Measurements from ENCODE around the gene ITPA.

Gene ITPA

DNA sequence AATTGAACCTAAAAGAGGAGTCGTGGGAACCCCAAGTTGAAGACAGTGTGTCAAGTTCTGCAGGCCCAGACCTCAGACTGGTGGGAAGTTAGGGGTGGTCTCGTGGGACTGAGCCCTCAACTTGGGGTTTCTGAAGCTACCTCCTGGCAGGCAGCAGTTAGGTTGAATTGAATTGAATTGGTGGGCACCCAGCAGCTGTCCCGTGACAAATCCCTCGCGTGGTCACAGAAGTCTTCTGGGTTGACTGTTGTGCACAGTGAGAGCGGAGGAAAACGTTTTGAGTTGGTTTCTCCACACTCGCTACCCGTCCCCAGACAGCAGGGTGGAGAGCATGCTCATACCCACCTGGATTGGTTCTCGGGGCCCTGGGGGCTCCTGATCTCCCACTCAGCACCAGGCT, 16.8 kb downstream of the ITPA start:
- peaks cover 5% of the 10 kb centered on the region for H3K36me3 ChIP-seq (ENCODE audit: insufficient read depth, low read length)

DNA sequence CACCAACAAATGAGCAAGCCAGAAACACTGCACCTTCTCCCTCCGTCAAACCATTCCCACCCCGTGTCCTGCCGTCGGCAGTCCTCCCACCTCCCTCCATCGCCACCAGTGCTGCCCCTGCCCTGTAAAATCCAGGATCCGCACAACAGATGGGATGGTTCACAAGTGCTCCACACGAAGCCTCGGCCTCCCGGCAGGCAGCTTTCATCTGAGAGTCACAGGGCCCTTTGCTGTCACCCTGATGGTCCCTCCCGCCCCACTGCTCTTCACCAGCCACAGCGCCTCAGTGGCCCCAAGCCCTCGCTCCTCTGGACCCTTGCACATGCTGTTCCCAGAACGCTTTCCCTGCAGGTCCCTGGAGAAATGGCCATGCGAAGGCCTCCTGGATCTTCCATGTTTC, 17.6 kb downstream of the ITPA start:
- H3K36me3 ChIP-seq (ENCODE audit: insufficient read depth, low read length): peaks cover 2% of the 10 kb centered on the region

More for the DNA sequence above, 16.8 kb downstream of the ITPA start:
- Histone ChIP-seq H3K9me3 (ENCODE audit: control insufficient read depth, insufficient read depth, low read length) (no peaks in the 10 kb centered on the region), H3K9ac (ENCODE audit: low read depth, low read length) (no peak overlapping the region), H3K4me1 (ENCODE audit: insufficient read depth, low read length) (peaks cover 9% of the 10 kb centered on the region; the same call in 1 of the 2 replicates)

DNA sequence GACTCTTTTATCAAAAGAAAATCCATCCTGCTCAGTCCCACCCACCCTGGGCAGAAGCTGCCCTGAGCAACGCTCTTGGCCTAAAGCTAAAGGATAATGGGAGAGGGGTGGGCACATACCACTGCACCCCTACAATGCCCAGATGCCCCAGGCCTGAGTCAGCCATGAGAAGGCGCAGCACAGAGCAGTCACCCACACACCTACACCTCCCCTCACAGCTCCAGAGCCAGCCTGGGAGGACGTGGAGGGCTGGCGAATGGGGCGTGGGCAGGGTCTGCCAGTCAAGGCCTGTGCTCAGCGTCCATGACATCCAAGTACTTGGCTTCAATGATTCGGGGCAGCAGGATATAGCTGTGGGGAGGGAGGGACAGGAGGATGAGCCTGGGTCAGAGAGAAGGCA, 18.2 kb downstream of the ITPA start:
- Histone ChIP-seq H3K9ac (ENCODE audit: low read depth, low read length) (no peak overlapping the region), H3K36me3 (ENCODE audit: insufficient read depth, low read length) (no peaks in the 10 kb centered on the region; the same call in 1 of the 2 replicates), H3K9me3 (ENCODE audit: control insufficient read depth, insufficient read depth, low read length) (no peaks in the 10 kb centered on the region), H3K4me1 (ENCODE audit: insufficient read depth, low read length) (peaks cover 7% of the 10 kb centered on the region; the same call in 1 of the 2 replicates)

More for the DNA sequence above, 17.6 kb downstream of the ITPA start:
- Histone ChIP-seq H3K9me3 (ENCODE audit: control insufficient read depth, insufficient read depth, low read length) (no peaks in the 10 kb centered on the region), H3K4me1 (ENCODE audit: insufficient read depth, low read length) (peaks cover 9% of the 10 kb centered on the region; the same call in 1 of the 2 replicates), H3K9ac (ENCODE audit: low read depth, low read length) (no peak overlapping the region)

DNA sequence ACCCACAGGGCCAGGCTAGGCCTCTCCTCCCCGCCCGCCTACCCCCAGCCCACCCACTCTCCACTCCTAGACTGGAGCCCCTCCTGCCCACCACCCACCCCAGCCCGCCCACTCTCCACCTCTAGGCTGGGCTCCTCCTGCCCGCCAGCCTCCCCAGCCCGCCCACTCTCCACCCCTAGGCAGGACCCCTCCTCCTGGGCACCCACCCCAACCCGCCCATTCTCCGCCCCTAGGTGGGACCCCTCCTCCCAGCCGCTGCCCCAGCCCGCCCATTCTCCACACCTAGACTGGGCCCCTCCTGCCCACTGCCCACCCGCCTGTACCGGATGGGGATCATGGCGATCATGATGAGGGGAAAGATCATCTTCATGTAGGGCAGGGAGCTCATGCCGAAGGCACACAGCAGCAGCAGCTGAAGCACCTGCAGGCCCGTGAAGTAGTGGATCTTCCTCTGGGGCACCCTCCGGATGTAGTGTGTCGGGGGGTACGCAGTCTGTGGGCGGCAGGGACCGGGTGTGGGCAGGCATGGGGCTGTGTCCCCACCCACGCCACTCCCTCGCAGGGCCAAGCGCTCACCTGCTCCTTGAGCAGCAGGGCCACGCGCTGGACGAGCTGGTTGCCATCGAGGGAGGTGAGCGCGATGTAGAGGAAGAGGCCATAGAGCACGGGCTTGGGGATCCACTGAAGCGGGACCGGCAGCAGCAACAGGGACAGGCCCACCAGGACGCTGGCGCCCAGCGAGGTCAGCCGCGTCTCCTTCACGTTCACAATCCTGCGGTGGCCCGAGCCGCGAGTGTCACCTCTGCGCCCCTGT, 18.8 kb downstream of the ITPA start:
- Histone ChIP-seq H3K36me3 (ENCODE audit: insufficient read depth, low read length) (no peaks in the 10 kb centered on the region), H3K4me1 (ENCODE audit: insufficient read depth, low read length) (peaks cover under 1% of the 10 kb centered on the region; the same call in 1 of the 2 replicates), H3K9ac (ENCODE audit: low read depth, low read length) (no peak overlapping the region), H3K9me3 (ENCODE audit: control insufficient read depth, insufficient read depth, low read length) (no peaks in the 10 kb centered on the region)

DNA sequence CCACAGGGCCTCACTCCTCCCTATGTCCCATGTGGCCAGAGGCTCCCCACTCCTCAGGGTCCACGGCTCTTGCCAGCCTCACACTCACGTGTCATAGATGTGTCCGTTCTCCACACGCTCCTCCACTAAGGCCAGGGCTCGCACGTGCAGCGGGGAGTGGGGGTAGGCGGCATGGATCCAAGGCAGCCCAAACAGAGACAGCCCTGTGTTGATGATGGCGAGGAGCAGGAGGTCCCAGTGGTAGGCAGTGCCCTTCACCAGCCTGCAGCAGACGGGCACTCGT, 19.4 kb downstream of the ITPA start:
- H3K36me3 ChIP-seq (ENCODE audit: insufficient read depth, low read length): no peaks in the 10 kb centered on the region; the same call in 1 of the 2 replicates
- no peak overlapping the region for H3K9ac ChIP-seq (ENCODE audit: low read depth, low read length)
- H3K9me3 ChIP-seq (ENCODE audit: control insufficient read depth, insufficient read depth, low read length): no peaks in the 10 kb centered on the region
- no peaks in the 10 kb centered on the region for H3K4me1 ChIP-seq (ENCODE audit: insufficient read depth, low read length)

DNA sequence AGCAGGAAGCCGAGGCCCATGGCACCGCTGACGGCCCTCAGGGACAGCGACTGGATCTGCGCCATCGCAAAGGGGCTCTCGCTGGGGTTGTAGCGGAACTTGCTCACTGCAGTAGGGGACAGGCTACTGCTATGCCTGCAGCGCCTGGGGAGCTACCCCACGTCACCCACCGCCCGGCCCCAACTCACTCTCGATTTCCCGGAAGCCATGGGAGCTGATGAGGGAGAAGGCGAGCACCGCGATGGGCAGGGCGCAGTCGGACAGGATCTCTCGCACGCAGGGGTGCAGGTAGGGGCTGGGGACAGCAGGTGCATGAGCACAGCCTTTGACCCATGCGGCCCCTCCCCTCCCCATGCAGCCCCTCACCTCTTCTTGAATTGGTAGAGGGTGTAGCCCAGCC, 19.9 kb downstream of the ITPA start:
- Histone ChIP-seq H3K9ac (ENCODE audit: low read depth, low read length) (no peak overlapping the region), H3K4me1 (ENCODE audit: insufficient read depth, low read length) (no peaks in the 10 kb centered on the region), H3K9me3 (ENCODE audit: control insufficient read depth, insufficient read depth, low read length) (no peaks in the 10 kb centered on the region), H3K36me3 (ENCODE audit: insufficient read depth, low read length) (no peaks in the 10 kb centered on the region; the same call in 1 of the 2 replicates)

DNA sequence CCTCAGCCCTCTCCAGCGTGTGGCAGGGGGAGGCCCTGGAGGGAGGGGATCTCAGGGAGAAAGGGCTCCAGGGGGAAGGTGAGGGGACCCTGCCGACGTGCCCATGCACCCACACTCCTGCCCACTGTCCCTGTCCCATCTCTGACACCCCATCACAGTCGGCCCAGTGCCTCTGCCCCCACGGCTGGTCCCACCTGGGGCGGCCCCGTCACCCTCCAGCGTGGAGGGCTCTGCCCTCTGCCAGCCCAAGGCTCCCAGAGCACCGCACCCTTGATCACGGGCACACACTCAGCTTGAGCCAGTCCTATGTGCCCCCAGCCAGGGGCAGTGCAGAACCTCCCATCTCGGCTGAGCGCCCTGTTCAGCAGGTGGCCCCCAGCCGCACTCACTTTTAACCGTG, 20.5 kb downstream of the ITPA start:
- Histone ChIP-seq H3K36me3 (ENCODE audit: insufficient read depth, low read length) (no peaks in the 10 kb centered on the region; the same call in 1 of the 2 replicates), H3K9ac (ENCODE audit: low read depth, low read length) (no peak overlapping the region), H3K4me1 (ENCODE audit: insufficient read depth, low read length) (no peaks in the 10 kb centered on the region), H3K9me3 (ENCODE audit: control insufficient read depth, insufficient read depth, low read length) (no peaks in the 10 kb centered on the region)

DNA sequence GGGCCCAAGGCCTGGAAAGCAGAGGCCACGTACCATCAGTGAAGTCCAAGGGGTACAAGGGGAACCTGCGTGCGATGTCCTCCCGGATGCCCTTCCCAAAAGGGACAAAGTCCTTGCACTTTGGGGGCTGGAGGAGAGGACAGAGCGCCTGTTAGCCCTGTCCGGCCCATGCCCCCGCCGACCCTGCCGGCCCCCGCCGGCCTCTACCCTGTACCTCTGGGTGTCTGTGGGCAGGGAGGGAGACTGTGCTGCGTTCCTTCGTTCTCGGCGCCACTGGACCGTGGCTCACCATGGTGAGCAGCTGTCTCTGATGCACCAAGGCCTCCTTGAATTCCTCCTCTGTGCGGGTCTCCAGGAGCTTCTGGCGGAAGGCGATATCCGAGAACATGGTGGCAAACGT, 21.8 kb downstream of the ITPA start:
- Histone ChIP-seq H3K4me1 (ENCODE audit: insufficient read depth, low read length) (no peaks in the 10 kb centered on the region), H3K9me3 (ENCODE audit: control insufficient read depth, insufficient read depth, low read length) (no peaks in the 10 kb centered on the region), H3K36me3 (ENCODE audit: insufficient read depth, low read length) (no peaks in the 10 kb centered on the region; the same call in 1 of the 2 replicates), H3K9ac (ENCODE audit: low read depth, low read length) (no peak overlapping the region)

DNA sequence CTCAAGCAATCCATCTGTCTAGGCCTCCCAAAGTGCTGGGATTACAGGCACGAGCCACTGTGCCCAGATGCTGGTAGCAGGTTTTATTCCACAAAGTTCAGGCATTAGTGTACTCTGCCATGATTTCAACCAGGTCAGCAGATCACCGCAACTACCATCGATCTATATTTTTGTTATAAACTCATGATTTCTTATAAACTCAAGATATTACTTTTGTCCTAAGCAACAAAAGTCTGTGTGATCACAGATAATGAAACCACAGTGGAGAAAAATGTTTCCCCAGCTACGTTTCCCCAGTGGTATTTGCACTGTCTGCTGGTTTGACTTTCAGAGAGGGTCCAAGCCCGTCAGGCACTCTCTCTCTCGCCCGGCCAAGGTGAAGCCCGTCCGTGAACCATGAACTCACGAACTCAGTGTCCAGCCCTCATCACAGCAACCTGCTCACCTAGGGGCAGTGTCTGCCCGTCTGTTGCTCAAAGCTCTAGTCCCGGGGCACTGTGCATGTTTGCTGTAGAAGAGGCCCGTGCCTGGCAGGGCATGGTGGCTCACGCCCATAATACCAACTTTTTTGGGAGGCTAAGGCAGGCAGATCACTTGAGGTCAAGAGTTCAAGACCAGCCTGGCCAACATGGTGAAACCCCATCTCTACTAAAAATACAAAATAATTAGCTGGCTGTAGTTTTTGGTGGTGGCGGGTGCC, 22.7 kb downstream of the ITPA start:
- H3K4me1 ChIP-seq (ENCODE audit: insufficient read depth, low read length): 0 out of 2 replicates have a peak, but pooled peaks cover 2% of the 10 kb centered on the region
- H3K9ac ChIP-seq (ENCODE audit: low read depth, low read length): no peak overlapping the region
- H3K9me3 ChIP-seq (ENCODE audit: control insufficient read depth, insufficient read depth, low read length): no peaks in the 10 kb centered on the region
- H3K36me3 ChIP-seq (ENCODE audit: insufficient read depth, low read length): no peaks in the 10 kb centered on the region; the same call in 1 of the 2 replicates

DNA sequence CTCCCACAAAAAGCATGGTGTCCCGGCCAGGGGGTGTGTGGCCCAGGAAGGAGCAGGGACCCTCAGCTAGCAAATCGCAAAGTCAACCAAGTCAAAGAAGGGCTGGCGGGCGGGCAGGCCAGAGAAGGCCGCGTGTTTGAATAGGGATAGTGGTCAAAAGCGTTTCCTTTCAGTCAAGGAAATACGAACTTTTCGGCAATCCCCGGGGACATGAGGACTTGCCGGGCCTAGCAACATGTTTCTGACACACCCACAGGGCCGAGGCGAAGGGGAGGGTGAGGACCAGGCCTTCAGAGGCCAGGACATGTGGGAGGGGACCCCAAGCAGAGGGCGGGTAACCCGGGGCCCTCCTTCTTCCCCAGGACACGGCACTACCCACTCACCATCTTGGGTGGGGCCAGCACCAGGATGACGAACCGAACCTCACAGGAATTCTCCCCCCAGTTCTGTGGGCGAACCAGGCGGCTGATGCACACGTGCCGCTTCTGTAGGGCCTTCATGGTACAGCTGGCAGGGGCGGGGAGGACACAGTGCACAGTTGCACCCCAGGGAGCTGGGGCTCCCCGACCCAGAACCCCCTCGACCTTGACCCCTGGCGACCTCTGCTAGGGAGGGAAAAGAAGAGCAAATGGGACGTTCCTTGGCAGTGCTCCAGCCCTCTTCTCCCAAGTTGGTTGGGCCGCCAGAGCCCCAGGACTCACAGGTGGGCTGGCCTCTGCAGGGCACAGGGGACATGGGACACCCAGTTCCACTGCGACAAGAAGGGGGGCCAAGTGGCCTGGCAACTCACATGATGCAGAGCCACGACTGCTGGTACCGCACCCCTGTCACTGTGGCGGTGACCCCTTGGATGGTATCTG, 24.1 kb downstream of the ITPA start:
- Histone ChIP-seq H3K9me3 (ENCODE audit: control insufficient read depth, insufficient read depth, low read length) (no peaks in the 10 kb centered on the region), H3K9ac (ENCODE audit: low read depth, low read length) (no peak overlapping the region), H3K4me1 (ENCODE audit: insufficient read depth, low read length) (0 out of 2 replicates have a peak, but pooled peaks cover 6% of the 10 kb centered on the region), H3K36me3 (ENCODE audit: insufficient read depth, low read length) (no peaks in the 10 kb centered on the region; the same call in 1 of the 2 replicates)

DNA sequence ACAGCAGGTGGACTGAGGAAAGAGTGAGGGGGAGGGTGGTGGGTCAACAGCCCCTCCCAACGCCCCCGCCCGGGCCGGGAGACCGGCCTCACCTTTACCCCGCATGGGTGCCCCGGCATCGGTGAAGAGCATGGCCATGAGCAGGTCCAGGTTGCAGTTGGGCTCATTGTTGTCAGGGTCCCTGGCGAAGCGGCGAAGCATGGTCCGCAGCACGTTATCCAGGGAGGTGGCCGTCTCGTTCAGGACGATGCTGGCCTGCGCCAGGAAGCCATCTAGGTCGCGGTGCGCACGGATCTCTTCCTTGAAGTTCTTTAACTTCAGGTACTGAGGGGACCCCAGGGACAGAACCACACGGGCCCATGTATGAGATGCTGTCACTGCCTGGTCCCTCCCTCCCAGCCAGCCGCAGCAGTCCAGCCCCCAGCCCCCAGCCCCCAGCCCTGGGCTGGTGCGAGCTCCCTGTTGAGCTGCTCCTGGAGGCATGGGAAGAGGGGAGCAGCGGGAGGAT, 24.7 kb downstream of the ITPA start:
- no peaks in the 10 kb centered on the region; the same call in 1 of the 2 replicates for H3K36me3 ChIP-seq (ENCODE audit: insufficient read depth, low read length)
- H3K4me1 ChIP-seq (ENCODE audit: insufficient read depth, low read length): 0 out of 2 replicates have a peak, but pooled peaks cover 6% of the 10 kb centered on the region
- no peaks in the 10 kb centered on the region for H3K9me3 ChIP-seq (ENCODE audit: control insufficient read depth, insufficient read depth, low read length)
- no peak overlapping the region for H3K9ac ChIP-seq (ENCODE audit: low read depth, low read length)

DNA sequence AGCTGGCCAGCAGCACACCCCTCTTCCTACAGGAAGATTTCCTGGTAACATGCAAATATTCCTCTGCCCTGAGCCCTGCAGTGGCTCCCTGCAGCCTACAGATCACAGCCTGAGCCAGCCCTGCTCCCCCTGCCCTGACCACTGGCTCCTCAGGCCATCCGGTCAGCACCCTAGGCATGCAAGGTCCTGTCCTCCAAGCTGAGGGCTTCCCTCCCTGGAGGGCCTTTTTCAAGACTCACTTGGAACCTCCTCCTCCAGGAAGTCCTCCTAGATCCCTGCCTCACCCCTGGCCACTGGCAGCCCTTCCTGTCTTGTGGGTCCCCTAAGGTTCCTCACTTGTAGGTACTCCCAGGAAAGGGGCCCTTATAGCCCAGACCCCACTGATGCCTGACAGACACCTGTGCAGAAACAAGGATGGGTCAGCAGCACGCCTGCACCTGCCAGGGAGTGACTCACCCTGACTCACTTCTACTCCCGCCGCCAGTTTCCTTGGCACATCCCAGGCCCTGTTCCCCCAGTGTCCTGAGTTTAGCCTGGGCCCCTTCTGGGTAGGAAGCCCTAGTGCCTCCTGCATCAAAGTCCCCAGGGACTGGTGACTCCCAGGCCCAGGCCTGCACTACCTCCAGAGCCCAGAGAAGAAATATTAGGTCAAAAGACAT, 26.5 kb downstream of the ITPA start:
- H3K9ac ChIP-seq (ENCODE audit: low read depth, low read length): no peak overlapping the region
- no peaks in the 10 kb centered on the region; the same call in 1 of the 2 replicates for H3K36me3 ChIP-seq (ENCODE audit: insufficient read depth, low read length)
- H3K9me3 ChIP-seq (ENCODE audit: control insufficient read depth, insufficient read depth, low read length): no peaks in the 10 kb centered on the region
- peaks cover 11% of the 10 kb centered on the region; the same call in 1 of the 2 replicates for H3K4me1 ChIP-seq (ENCODE audit: insufficient read depth, low read length)

DNA sequence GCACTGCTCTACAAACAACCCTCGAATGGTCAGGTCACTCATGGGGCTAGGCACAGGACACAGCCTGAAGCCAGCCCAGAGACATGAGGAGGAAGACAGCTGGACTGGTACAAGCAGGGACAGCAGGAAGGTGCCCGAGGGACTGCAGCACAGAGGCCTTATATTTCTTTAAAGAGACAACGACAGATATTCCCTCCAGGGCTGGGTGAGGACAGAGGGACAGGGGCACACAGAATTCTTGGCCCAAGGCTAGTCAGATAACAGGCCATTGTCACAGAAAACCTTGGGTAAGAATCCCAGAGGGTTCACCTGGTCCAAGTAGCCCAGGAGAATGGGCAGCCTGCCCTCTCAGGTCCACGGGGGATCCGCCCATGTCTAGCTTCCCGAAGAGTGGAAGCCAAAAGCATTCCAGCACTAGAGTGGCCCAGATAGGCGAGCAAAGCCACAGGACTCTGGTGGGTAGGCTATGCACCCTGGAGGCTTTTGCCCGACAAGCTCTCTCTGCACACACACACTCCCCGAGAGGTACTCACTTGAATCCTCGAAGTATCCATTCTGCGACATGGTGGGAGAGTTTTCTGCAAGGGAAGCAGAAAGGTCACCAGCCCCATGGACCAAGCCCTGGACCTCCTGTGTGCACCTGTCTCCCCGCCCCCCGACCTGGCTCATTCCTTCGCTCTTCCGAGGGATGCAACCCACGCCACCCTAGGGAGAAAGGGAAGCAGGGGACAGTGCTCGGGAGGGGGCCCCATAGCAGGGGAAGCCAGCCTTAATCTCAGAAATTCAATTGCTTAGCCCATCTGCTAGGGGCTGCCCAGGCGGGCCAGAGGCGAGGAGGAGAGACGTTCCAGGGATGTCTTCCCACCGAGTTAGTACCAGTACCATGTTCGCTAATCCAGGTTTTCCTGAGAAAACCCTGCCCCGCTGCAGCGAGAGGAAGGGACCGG, 28.0 kb downstream of the ITPA start:
- Histone ChIP-seq H3K9me3 (ENCODE audit: control insufficient read depth, insufficient read depth, low read length) (no peaks in the 10 kb centered on the region), H3K9ac (ENCODE audit: low read depth, low read length) (peak overlapping the region; percentile 77), H3K4me1 (ENCODE audit: insufficient read depth, low read length) (peaks cover 11% of the 10 kb centered on the region; the same call in 1 of the 2 replicates), H3K36me3 (ENCODE audit: insufficient read depth, low read length) (no peaks in the 10 kb centered on the region; the same call in 1 of the 2 replicates)
